GM18870 (cell line): ENCODE data around the gene FGGY.
"Not testable (repeated sequence)": the region's sequence is repeated elsewhere in the genome, so short reads cannot be mapped to it uniquely, and the experiment has no call there.

Experiments used
- ATAC-seq: cut with Tn5 transposase; IDR thresholded peaks from one replicate; pipeline ENCODE4 v1.9.1; 2021; ENCODE audit warnings: moderate library complexity; ENCODE audit not compliant: unreplicated experiment

Gene FGGY

DNA sequence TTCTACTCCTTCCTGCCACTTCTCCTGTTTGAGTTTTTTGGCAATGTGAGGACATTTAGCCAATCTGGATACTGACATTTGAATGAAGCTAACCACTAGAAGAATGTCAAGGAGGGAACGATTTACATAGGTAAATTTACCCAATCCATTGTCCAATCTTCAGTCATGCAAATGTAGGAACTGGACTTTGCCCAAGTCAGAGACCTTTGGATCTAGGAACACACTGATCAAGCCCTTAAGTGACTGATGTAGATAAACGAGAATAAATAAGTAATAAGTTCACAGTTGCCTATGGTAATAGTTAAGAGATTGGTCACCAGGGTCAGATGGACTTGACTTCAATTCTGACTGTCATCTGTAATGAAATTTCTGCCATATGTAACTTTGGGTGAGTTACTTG is 177.6 kb downstream of the FGGY start:
- no peak for ATAC-seq

DNA sequence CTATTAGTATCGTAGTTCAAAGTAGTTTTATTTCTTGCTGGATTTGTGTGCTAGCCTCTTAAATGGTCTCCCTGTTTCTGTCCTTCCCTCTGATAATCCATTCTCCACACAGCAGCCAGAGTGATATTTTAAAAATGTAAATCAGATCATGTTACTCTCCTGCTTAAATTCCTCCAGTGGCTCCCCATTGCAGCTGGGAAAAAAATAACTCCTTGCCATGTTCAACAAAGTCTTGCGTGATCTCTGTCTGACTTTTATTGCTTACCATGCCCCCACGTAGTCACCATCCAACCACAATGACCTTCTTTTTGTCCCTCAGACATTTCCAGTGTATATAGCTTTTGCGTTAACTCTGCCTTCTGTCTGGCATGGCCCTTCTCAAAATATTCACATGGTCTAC is 178.8 kb downstream of the FGGY start:
- no peak for ATAC-seq

DNA sequence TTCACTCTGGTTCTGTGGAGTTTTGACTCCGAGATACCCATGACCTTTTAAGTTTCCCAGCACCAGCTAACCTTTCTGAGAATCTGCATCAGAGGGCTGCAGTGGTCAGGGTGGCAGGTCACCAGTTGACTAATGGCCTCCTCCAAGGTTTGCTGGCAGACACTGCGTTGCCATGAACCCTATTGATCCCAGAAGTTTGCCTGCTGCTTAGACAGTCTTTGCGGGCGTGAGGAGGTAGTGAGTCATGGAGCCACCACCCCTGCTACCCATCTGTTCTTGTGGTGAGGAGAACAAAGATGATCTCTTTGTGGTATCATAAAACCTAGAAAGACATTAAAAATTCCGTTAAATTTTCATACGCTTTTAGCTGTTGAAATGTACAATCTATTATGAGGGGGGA is 180.4 kb downstream of the FGGY start:
- ATAC-seq: no peak

DNA sequence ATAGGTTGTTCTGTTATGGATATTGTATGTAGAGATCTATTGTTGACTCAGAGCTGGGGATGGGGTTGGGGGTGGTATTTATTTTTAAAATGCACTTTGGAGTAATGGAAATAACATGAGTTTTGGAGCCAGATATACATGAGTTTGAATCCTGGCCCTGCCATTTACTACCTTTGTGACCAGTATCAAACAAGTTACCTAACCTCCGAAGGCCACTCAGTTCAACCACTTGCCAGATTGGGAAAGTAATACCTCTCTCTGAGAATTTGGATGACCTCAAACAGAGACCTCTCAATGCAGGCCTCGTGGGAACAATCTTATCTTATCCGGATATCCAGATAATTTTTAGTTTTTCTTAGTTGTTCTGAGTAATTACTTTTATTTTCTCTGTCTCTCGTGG is 181.0 kb downstream of the FGGY start:
- no peak for ATAC-seq

DNA sequence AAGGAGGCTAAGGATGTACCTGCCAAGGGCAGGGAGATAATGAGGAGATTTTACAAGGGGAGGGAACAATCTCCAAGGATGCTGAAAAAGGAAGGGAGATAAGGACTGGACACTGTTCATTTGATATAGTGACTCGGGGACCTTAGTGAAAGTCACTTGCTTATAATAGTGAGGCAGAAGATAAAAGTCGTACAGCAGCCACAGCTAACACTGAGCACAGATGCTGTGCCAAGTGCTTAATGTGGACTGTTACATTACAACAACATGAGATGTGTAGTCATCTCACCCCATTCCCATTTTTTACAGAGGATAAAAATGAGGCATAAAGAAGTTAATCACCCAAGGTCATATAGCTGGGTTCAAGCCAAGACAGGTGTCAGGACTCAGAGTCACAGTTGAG is 181.9 kb downstream of the FGGY start:
- no peak for ATAC-seq

DNA sequence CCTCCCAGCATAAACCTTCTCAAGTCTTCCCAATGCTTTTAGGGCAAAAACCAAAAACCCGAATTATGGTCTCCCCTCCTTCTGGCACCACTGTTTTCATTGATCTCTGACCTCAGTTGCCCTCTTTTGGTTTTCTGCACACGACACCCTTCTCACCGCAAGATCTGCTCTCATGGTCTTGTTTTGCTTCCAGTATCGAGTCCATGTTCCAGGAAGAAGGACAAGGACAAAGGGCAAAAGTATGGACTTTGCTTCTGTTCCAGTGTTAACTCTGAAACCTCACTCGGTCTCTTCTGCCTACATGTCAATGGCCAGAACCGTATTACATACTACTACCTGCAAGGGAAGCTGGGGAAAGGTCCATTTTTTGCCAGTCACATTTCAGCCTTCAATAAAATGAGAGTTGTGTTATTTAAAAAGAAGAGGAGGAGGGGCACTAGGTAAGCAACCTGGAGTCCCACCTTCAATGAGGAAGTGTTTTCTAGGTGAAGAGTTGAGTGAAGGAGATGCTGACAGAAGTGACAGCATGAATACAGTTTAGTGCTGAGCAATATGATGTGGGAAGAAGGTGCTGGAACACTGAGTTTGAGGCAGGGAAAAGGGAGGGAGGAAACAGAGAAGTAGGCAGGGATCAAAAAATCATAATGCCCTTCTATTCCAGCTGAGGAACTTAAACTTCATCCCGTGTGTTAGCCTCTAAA is 183.4 kb downstream of the FGGY start:
- ATAC-seq: no peak

DNA sequence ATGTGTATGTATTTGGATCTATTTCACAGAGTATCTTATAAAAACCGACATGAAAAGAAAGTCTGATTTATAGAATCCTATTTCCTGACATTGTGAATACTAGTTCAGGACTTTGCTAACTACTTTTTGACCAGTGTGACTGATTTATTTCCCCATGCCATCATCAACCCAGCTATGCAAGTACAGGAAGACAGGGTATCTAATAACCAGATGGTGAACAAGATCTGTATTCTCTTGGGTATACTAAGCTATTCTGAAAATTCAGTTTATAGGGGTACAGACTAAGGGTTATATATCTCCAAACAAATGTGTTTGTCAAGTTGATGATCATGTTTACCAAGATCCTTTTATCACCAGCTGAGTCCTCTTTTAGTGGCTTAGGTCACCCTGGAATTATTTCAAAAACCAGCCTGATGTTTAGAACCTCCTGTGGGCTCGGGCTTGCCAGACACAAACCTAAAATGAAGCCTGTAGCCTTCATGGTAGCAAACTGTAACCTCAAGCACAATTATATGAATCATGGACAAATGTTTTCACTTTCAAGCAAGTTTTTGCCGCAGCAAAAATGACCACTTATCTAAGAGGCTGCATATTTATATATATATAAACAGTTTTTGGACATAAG is 185.1 kb downstream of the FGGY start:
- ATAC-seq: no peak

DNA sequence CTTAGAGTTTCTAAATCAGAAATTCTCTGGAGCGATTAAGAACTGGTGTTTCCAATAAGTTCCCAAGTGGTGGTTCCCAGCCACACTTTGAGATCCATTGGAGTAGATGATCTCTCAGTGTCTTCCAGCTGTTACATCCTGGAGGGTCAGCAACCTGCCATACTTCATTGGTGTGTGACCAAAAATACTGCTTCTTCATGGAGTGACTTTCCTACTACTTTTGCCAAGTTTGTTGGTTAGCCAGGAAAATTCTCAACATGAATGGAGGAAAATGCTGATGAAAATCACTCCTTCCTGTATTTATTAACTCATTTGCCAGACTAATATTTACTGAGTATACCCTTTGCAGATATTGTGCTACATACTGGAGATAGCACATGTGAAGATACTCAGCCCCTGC is 186.1 kb downstream of the FGGY start:
- ATAC-seq: no peak

DNA sequence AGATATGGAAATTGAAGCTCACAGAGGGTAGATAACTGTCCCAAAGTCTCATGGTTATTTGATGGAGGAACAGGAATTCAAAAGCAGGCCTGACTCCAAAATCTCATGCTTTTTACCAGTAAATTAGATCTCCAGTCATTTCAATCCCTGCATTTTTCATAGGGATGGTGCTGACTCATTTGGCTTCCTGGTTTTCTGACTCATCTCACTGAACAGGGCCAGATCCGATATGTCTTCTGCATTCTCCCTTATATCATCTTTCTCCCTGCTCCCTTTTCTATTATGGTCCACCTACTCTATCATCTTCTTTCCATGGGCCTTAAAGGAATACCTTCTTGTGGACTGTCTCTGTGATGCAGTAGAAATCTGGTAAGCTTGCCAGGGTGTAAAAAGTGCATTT is 187.2 kb downstream of the FGGY start:
- no peak for ATAC-seq

DNA sequence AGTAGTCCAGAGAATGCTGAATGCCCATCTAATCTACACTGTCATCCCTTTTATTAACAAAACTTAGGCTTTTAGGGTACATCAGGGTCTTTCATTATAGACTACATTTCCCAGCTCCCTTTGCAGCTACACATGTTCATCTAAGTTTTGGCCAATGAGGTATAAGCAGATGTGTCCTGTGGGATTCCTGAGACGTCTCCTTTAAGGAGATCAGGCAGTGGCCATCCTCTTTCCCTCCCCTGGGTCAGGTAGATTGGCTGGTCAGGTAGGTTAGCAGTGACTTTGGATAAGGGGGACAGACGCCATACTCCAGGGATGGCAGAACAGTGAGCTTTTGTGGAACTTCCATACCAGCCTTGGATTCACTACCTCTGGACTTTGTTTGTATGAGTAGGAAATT is 188.3 kb downstream of the FGGY start:
- no peak for ATAC-seq

DNA sequence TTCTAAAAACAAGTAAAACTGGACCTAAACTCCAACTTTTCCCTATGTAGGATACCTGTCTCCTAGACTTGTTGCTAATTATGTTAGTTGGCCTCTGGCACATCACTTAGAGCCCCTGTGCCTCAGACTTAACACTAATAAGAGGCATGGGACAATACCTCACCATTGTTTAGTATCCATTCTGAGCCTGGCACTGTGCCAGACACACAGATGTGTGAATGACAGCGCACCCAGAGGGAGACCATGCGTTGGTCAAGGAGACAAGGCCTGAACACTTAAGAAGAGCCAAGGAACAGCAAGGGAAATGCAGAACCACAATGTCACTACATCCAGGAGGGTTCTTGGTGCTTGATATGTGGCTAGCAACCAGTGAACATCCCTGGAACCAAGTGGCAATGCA is 189.1 kb downstream of the FGGY start:
- ATAC-seq: no peak

DNA sequence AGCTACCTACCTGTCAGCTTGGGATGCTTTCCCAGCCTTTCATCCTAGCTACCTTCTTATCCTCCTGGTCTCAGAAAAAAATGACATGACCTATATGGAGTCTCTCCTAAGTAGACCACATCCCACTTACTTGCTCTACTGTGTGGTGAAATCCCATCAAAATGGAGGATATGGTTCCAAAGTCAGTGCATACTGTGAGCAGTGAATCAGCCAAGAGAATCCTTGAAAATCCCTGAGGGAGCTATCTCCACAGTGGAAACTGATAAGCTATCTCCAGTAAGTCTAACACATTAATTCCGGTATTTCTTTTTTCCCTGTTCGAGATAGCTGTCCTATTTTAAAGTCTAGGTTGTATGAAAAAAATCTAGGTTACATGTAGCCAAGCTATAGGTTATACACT is 189.7 kb downstream of the FGGY start:
- no peak for ATAC-seq

DNA sequence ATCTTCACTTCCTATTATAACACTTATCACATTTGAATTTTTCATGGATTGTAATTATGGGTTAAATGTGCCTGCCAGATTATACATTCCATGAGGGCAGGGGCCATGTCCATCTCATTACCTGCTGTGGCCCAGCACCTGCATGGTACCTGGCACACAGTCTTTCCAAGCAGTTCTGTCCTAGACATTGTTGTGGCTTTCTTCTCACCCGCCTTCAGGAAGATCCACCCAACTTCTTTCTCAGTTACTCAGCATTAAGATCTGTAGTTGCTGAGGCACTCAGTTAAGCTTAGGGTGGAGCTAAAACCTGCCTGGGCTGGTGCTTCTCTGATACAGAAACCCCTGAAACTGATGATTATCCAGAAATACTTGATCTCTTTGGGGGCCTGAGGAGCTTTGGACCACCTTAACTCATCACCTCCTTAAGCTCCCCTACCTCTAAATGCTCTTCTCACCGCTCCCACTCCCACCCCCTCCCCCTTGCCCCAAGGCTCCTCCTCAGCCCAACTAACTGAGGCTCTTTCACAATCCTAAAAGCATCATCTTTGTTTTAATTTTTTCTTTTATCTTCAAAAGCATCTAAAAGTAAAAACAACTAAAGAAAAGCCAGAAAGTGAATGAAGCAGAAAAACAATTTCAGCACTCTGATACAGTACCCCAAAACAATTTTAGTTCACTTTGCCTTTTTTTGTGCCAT is 190.6 kb downstream of the FGGY start:
- ATAC-seq: no peak

DNA sequence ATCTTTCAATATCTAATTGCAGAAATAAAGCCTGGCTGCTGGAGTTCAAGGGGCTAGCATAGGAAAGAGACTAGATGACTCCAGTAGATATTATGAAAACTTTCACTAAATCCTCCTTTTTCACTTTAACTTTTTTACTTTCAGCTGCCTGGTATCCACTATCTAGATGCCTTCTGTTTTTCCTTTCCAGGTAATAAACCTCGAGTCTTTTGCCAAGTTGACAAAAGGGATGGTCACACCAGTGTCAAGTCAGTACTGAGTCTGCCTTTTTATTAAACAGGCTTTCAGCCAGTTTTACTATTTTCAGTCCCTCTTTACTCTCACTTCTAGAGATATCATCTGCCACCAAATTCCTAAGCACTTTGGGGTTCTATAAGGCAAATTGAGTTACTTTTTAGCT is 195.6 kb downstream of the FGGY start:
- no peak for ATAC-seq

DNA sequence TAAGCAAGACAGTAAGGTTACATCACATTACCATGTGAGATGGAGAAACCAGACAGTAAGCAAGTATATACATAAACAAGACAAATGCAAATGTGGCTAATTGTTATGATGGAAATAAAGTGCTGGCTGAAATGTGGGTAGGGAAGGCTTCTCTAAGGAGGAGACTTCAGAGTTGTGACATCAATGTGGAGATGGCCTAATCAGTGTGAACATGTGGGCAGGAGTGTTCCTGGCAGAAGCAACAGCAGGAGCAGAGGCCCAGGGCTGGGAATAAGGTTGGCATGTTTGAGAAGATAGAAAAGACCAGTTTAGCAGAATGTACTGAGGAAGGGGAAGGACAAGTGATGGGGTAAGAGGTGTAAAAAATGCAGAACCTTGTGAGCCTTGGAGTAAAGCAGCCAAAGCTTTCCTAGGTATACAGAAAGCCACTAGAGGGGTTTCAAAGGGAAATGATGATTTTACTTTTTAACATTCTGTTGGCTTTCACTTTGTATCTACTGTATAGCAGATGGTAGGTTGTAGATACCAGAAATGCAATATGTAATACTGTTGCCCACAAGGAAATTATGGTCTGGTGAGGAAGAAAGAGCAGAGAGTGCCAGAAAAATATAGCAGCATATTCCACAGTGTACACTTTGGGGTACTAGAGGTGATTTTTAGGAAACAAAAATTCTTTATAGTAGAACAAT is 197.4 kb downstream of the FGGY start:
- no peak for ATAC-seq

DNA sequence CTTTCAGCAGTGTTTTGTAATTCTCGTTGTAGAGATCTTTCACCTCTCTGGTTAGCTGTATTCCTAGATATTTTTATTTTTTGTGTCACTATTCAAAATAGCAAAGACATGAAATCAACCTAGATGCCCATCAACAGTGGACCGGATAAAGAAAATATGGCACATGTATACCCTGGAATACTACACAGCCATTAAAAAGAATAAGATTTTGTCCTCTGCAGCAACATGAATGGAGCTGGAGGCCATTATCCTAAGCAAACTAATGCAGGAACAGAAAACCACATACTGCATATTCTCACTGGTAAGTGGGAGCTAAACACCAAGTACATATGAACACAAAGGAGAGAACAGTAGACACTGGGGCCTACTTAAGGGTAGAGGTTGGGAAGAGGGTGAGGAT is 199.3 kb downstream of the FGGY start:
- ATAC-seq: not testable (repeated sequence)

DNA sequence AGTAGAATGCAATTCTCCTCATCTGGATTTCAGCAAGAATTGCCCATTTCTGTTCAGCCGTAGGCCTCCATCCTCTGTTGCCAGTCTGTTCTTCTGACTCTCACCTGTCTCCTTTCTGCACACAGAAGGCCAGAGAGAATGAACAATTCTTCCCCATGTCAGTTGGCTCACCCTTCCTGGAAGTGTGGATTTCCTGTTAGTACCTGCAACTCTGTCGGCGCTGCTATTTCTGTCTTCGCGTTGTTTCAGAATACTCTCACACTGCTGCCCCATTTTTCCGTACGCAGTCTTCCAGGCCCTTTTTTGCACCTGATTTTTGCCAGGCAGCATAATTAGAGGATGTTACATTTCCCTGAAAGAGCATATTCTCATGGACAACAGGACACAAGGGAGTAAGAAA is 200.7 kb downstream of the FGGY start:
- no peak for ATAC-seq

DNA sequence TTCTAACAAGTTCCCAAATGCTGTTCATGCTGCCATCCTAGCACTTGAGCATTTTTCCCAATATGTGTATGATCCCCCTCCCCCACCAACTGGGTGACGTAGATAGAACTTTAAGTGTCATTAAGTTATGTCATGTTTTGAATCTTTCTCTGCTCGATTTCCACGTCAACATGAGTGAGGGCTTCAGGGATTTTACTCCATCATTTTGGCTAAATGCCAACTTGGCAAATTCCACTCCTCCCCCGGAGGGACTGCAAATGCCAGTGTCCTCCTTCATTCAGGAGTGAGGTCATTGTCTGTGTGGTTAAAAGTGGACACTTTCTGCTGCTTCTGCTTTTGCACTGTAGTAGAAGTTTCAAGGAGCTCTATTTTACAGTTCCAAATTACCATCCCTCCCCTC is 201.7 kb downstream of the FGGY start:
- no peak for ATAC-seq

DNA sequence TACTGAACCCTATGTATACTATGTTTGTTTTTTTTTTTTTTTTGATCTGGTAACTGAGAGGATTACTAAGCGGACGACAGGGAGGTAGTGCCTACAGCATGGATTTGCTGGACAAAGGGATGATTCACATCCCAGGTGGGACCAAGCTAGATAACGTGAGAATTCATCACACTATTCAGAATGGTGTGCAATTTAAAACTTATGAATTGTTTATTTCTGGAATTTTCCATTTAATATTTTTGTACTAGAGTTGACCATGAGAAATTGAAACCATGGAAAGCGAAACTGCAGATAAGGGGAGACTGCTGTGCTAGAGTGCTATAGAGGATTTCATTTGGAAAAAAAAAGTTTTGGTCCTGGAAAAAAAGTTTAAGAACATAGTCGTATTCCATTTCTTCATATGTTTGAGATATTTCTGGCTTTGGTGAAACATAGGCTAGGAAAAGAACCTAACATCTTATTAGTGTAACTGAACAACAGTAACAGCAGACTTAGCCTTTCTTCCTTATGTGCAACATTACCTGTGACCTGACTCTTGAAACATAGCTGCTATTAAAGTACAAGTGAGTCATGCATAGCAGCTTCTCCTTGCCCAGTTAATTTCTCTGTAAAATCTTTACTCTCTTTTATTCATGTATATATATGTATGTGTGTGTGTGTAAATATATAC is 202.5 kb downstream of the FGGY start:
- no peak for ATAC-seq

DNA sequence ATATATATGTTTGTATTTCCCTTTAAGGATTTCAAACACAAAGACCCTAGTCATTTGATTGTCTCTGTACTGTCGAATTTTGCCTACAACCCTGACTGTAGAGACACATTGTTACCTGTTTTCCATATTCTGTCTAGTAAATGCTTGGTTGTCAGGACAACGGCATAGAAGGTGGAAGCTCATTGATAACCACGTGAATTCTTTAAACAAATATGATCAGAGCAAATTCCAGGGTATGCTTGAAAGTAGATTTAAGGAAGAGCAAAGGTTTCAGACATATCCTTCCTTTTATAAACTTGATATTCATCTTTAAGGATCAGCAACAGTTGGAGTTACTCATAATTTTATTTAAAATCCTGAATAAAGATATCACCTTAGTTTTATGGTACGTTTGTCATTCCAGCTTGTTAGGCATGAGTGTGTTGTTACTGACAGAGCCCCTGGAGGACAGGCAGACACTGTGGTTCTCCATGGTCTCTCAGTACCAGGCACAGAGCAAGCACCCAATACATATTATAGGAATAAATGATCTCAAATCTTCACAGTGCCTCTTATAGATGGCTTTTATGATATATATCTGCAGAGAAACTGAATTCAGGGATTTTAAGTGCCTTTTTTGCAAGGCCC is 203.2 kb downstream of the FGGY start:
- ATAC-seq: no peak
